ENCODE data around the gene ARHGEF4. TPM values are rescaled to one million over a fixed set of nuclear protein-coding genes. Genes with fewer than 3 reads are reported as not detected.

ARHGEF4 gene
- total RNA-seq, 1 donor from 2014 or later, result 25.5 TPM

DNA sequence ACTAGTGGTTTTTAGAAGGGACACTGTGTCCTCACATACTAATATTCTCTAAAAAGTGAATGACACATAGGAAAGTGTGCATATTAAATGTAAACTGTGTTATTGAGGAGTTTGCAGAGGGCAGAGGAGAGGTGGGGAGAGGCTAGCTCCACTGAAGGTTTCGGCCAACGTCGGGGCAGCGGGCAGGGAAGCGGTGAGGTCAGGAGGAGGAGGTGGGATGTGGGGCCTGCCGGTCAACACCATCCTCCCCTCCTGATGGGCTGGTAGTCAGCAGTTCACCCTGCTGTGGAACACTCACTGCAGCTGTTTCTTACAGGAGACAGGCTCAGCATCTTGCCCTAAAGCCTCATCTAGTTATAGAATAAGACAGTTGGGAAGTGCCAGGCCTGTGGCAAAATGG is 74.2 kb downstream of the ARHGEF4 start:
- H3K27me3 Mint-ChIP-seq (ENCODE audit: low read depth), result no peaks in the 10 kb centered on the region
- H3K27ac Mint-ChIP-seq, result no peak overlapping the region
- H3K4me1 Mint-ChIP-seq, result peaks cover 21% of the 10 kb centered on the region
- H3K4me3 Mint-ChIP-seq, result no peak overlapping the region
- no peaks in the 10 kb centered on the region for H3K36me3 Mint-ChIP-seq
- TF ChIP-seq, protein P1, sequence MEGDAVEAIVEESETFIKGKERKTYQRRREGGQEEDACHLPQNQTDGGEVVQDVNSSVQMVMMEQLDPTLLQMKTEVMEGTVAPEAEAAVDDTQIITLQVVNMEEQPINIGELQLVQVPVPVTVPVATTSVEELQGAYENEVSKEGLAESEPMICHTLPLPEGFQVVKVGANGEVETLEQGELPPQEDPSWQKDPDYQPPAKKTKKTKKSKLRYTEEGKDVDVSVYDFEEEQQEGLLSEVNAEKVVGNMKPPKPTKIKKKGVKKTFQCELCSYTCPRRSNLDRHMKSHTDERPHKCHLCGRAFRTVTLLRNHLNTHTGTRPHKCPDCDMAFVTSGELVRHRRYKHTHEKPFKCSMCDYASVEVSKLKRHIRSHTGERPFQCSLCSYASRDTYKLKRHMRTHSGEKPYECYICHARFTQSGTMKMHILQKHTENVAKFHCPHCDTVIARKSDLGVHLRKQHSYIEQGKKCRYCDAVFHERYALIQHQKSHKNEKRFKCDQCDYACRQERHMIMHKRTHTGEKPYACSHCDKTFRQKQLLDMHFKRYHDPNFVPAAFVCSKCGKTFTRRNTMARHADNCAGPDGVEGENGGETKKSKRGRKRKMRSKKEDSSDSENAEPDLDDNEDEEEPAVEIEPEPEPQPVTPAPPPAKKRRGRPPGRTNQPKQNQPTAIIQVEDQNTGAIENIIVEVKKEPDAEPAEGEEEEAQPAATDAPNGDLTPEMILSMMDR (IDR thresholded peaks at IDR 0.05; ENCODE audit: unreplicated experiment), result no peak
- DNase-seq (ENCODE audit: low spot score in 2 of 2, unreplicated experiment in 2 of 2), result no peak
- H3K9me3 Mint-ChIP-seq, result peaks cover 11% of the 10 kb centered on the region

DNA sequence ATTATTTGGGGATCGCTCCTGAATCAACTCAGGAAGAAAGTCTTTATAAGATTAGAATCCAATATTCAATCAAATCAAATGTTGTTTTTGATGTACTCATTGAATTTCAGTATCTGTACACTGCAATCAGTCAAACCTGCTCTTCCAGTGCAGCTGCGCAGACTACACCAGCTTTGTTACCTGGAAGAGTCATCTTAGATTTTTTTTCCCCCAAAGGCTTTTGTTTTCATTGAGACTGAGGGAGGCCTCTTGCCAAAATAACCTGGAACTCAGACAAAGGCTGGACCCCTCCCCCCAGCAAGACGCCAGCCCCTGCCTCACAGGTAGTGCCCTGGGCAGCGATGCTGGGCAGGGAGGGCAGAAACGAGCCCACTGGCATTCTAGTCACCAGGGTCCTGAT is 74.8 kb downstream of the ARHGEF4 start:
- peaks cover 5% of the 10 kb centered on the region for H3K9me3 Mint-ChIP-seq
- no peak overlapping the region for H3K4me3 Mint-ChIP-seq
- no peak for DNase-seq (ENCODE audit: low spot score in 2 of 2, unreplicated experiment in 2 of 2)
- H3K27me3 Mint-ChIP-seq (ENCODE audit: low read depth), result no peaks in the 10 kb centered on the region
- TF ChIP-seq, protein P1 (IDR thresholded peaks at IDR 0.05; ENCODE audit: unreplicated experiment), result no peak
- H3K27ac Mint-ChIP-seq, result no peak overlapping the region
- H3K36me3 Mint-ChIP-seq, result no peaks in the 10 kb centered on the region
- H3K4me1 Mint-ChIP-seq, result peaks cover 21% of the 10 kb centered on the region

DNA sequence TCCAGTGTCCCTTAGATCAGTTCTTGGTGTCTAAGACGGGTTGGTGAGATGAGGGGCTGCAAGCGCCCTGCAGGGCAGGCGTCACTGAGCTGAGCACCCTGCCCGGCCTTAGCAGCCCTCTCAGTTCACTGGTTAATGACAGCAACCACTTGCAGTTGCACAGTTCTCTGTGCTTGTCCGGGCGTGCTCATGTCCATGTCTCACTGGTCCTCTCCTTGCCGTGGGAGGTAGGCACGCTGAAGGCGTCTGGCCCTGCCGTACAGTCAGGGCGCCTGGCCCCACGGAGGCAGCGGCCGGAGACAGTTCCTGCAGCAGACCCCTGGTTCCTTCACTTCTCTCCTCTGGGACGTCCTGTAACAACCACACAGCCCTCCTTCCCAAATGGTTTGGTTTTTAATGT is 75.3 kb downstream of the ARHGEF4 start:
- no peak for DNase-seq (ENCODE audit: low spot score in 2 of 2, unreplicated experiment in 2 of 2)
- TF ChIP-seq, protein P1 (IDR thresholded peaks at IDR 0.05; ENCODE audit: unreplicated experiment), result no peak
- peaks cover under 1% of the 10 kb centered on the region for H3K9me3 Mint-ChIP-seq
- peaks cover 21% of the 10 kb centered on the region for H3K4me1 Mint-ChIP-seq
- H3K27me3 Mint-ChIP-seq (ENCODE audit: low read depth), result no peaks in the 10 kb centered on the region
- no peak overlapping the region for H3K27ac Mint-ChIP-seq
- H3K36me3 Mint-ChIP-seq, result no peaks in the 10 kb centered on the region
- no peak overlapping the region for H3K4me3 Mint-ChIP-seq

DNA sequence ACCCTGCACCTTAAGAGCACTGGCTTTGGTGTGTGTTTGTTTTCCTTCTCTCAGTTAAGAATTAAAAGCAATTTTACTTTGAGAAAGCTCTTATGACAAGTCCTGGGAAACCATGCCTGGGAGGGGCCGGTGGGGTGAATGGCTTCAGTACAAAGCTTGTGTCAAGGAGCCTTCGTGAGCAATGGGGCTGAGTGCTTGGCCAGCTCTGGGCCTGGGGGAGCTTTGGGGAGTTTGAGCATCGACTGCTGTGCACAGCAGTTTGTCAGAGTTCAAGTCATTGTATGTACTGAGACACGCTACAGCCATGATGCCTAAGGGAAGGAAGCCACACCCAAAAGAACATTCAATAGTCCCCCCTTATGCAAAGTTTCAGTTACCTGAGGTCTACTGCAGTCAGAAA is 75.8 kb downstream of the ARHGEF4 start:
- Mint-ChIP-seq H3K4me1 (peaks cover 21% of the 10 kb centered on the region), H3K36me3 (no peaks in the 10 kb centered on the region), H3K27me3 (ENCODE audit: low read depth) (no peaks in the 10 kb centered on the region), H3K4me3 (no peak overlapping the region), H3K9me3 (no peaks in the 10 kb centered on the region), H3K27ac (no peak overlapping the region)
- DNase-seq (ENCODE audit: low spot score in 2 of 2, unreplicated experiment in 2 of 2), result no peak
- TF ChIP-seq, protein P1 (IDR thresholded peaks at IDR 0.05; ENCODE audit: unreplicated experiment), result no peak

DNA sequence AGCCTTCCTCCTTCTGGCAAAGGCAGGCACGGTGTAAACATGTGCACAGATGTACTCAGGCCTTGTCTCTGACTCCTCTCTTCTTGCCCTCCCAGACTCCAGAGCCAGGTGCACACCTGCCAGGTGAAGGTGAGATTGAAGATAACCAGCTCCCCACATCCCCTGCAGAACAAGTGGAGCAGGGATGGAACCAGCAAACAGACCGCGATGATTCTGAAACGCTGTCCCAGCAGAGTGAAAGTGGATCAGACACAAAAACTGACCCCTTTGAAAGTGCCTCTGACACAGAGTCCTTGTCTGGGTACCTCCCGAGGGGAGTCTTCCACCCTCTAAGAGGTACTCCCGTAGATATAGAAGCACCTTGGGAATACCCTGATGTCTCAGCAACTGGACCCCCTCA is 77.2 kb downstream of the ARHGEF4 start:
- TF ChIP-seq, protein P1 (IDR thresholded peaks at IDR 0.05; ENCODE audit: unreplicated experiment), result no peak
- peaks cover 21% of the 10 kb centered on the region for H3K4me1 Mint-ChIP-seq
- no peaks in the 10 kb centered on the region for H3K27me3 Mint-ChIP-seq (ENCODE audit: low read depth)
- no peak for DNase-seq (ENCODE audit: low spot score in 2 of 2, unreplicated experiment in 2 of 2)
- no peak overlapping the region for H3K27ac Mint-ChIP-seq
- no peaks in the 10 kb centered on the region for H3K36me3 Mint-ChIP-seq
- no peaks in the 10 kb centered on the region for H3K9me3 Mint-ChIP-seq
- H3K4me3 Mint-ChIP-seq, result no peak overlapping the region

DNA sequence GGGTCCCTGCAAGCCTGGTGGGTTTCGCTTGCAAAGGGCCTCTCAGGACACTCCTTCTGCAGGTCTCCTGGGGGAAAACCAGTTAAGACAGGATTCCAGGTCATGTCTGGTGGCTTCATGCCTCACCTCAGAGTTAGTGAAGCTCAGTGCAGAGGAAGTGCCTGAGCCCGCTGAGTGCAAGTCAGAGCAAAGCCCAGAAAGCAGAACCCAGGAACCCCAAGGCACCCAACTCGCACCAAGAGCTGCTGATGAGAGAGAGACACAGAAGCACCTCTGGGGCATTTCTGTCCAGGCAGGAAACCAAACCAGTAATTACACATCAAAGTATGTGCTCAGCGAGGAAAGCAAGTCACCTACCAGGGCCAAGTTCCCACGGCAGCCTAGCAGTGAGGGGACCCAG is 78.4 kb downstream of the ARHGEF4 start:
- no peak overlapping the region for H3K27ac Mint-ChIP-seq
- H3K36me3 Mint-ChIP-seq, result no peaks in the 10 kb centered on the region
- H3K4me1 Mint-ChIP-seq, result peaks cover 21% of the 10 kb centered on the region
- no peaks in the 10 kb centered on the region for H3K27me3 Mint-ChIP-seq (ENCODE audit: low read depth)
- H3K9me3 Mint-ChIP-seq, result no peaks in the 10 kb centered on the region
- H3K4me3 Mint-ChIP-seq, result no peak overlapping the region
- TF ChIP-seq, protein P1 (IDR thresholded peaks at IDR 0.05; ENCODE audit: unreplicated experiment), result no peak
- DNase-seq (ENCODE audit: low spot score in 2 of 2, unreplicated experiment in 2 of 2), result no peak

Measured in mesothelial cell of epicardium (in vitro differentiated cells).